Loucy (cell line): ENCODE results near the gene SH2D1B.

Experiments used
- H2AFZ ChIP-seq: fragments of 200-600 bp; sonication (generic); 2 replicates; pipeline ENCODE4 v1.6.0; 2016; ENCODE audit warnings: antibody characterized with exemption, mild to moderate bottlenecking, low read length, moderate library complexity
- H3F3A ChIP-seq: fragments of 200-600 bp; 2 replicates; pipeline ENCODE4 v1.6.0; 2016; ENCODE audit warnings: antibody characterized with exemption, low read depth, mild to moderate bottlenecking
- H3K27me3 ChIP-seq: fragments of 200-600 bp; sonication (generic); 2 replicates; pipeline ENCODE4 v1.6.1; 2014; ENCODE audit warnings: low read length, mild to moderate bottlenecking; ENCODE audit not compliant: insufficient read depth, poor library complexity, severe bottlenecking
- H3K36me3 ChIP-seq: fragments of 200-600 bp; sonication (generic); 2 replicates; pipeline ENCODE4 v1.6.1; 2016; ENCODE audit warnings: low read length; ENCODE audit not compliant: insufficient read depth
- H3K4me1 ChIP-seq: fragments of 200-600 bp; sonication (generic); 2 replicates; pipeline ENCODE4 v1.5.1; 2014; ENCODE audit warnings: low read length, mild to moderate bottlenecking; ENCODE audit not compliant: insufficient read depth, poor library complexity, severe bottlenecking
- H3K4me2 ChIP-seq: fragments of 200-600 bp; sonication (generic); 2 replicates; pipeline ENCODE4 v1.6.0; 2014; ENCODE audit warnings: antibody characterized with exemption, low read length, low read depth, mild to moderate bottlenecking; ENCODE audit not compliant: poor library complexity, severe bottlenecking
- H3K4me3 ChIP-seq: fragments of 200-600 bp; sonication (generic); 2 replicates; pipeline ENCODE4 v1.5.1; 2014; ENCODE audit warnings: low read length, mild to moderate bottlenecking, mixed read lengths; ENCODE audit not compliant: poor library complexity, severe bottlenecking
- H3K79me2 ChIP-seq: fragments of 200-600 bp; sonication (generic); 2 replicates; pipeline ENCODE4 v1.6.1; 2014; ENCODE audit warnings: low read length; ENCODE audit not compliant: insufficient read depth
- H3K9ac ChIP-seq: fragments of 200-600 bp; sonication (generic); 2 replicates; pipeline ENCODE4 v1.6.0; 2014; ENCODE audit warnings: mild to moderate bottlenecking, low read depth, low read length, moderate library complexity; ENCODE audit not compliant: poor library complexity, severe bottlenecking
- H3K9me2 ChIP-seq: fragments of 200-600 bp; sonication (generic); replicated peaks from 2 replicates; pipeline ENCODE4 v1.6.1; 2016; ENCODE audit warnings: low read depth, low read length, mixed read lengths
- H3K9me3 ChIP-seq: fragments of 200-600 bp; sonication (generic); 2 replicates; pipeline ENCODE4 v1.6.1; 2014; ENCODE audit warnings: mild to moderate bottlenecking, antibody characterized with exemption, low read length, low read depth; ENCODE audit not compliant: insufficient read depth
- H4K20me1 ChIP-seq: fragments of 200-600 bp; sonication (generic); 2 replicates; pipeline ENCODE4 v1.6.0; 2014; ENCODE audit warnings: antibody characterized with exemption, low read length, mild to moderate bottlenecking; ENCODE audit not compliant: insufficient read depth, poor library complexity, severe bottlenecking
- EZH2phosphoT487 ChIP-seq: fragments of 200-600 bp; IDR thresholded peaks from 2 replicates; pipeline ENCODE4 v1.6.1; 2018; ENCODE audit warnings: antibody characterized with exemption, mild to moderate bottlenecking, moderate library complexity, borderline replicate concordance
- TF ChIP-seq, protein P1 (sequence below): fragments of 200-600 bp; sonication (generic); conservative IDR thresholded peaks from 2 replicates; pipeline ENCODE4 v1.5.1; 2014; ENCODE audit warnings: mild to moderate bottlenecking, antibody characterized with exemption, low read length

The SH2D1B gene

GRCh38 chr1:162387226-162388082 lies 24.5 kb downstream of the SH2D1B start:
- Histone ChIP-seq H3K4me2 (no peak overlapping the region), H3F3A (no peaks in the 10 kb centered on the region), H3K4me3 (no peak overlapping the region), H3K36me3 (no peaks in the 10 kb centered on the region), H3K9ac (no peak overlapping the region), H3K4me1 (no peaks in the 10 kb centered on the region), H3K9me2 (no peaks in the 10 kb centered on the region), H3K79me2 (no peaks in the 10 kb centered on the region), H4K20me1 (no peaks in the 10 kb centered on the region), H3K27me3 (no peaks in the 10 kb centered on the region), H3K9me3 (no peaks in the 10 kb centered on the region), H2AFZ (no peak overlapping the region)
- TF ChIP-seq EZH2phosphoT487: no peak
- TF ChIP-seq, protein P1, sequence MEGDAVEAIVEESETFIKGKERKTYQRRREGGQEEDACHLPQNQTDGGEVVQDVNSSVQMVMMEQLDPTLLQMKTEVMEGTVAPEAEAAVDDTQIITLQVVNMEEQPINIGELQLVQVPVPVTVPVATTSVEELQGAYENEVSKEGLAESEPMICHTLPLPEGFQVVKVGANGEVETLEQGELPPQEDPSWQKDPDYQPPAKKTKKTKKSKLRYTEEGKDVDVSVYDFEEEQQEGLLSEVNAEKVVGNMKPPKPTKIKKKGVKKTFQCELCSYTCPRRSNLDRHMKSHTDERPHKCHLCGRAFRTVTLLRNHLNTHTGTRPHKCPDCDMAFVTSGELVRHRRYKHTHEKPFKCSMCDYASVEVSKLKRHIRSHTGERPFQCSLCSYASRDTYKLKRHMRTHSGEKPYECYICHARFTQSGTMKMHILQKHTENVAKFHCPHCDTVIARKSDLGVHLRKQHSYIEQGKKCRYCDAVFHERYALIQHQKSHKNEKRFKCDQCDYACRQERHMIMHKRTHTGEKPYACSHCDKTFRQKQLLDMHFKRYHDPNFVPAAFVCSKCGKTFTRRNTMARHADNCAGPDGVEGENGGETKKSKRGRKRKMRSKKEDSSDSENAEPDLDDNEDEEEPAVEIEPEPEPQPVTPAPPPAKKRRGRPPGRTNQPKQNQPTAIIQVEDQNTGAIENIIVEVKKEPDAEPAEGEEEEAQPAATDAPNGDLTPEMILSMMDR: no peak

DNA sequence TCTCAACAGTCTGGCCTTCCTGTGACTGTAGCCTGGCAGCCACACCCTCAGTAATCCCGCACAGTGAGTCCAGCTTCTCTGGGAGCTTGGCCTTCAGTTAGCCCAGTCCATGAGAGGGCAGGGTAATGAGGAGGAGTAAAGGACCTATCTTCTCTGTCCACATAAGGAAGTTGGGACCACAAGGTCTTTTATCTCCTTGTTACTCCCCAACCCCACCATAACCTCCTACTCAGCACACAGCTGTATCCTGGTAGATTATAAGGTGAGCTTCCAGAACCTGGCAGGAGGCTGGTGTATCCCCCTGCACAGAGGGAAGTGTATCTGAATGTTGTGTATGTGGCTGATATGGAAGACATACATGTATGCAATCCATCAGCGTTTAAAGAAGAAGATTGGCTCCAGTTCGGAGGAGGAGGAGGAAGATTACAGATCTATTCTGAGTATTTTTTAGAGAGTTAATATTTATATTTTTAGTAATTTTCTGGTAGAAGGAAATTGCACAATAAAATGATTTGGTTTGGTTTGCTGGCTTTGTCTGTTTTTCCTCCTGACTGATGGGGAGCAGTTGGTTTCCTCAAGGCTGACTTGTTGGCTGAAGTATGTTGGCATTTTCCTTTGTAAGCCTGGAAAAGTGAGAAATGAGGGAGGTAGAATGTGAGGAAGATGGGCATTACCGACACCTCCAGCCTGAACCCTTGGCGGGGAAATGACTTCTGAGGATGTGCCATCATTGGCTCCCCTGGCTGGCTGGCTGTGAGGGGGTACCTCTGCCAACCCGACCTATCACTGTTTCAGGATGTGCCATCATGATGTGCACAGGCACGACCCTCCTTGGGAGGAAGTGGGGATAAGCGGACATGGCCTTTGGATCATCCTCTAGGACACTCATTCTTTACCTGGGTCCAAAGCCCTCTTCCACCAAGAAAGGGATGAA lies 25.4 kb downstream of the SH2D1B start:
- Histone ChIP-seq H3K79me2 (no peaks in the 10 kb centered on the region), H3F3A (no peaks in the 10 kb centered on the region), H3K4me2 (no peak overlapping the region), H3K27me3 (no peaks in the 10 kb centered on the region), H4K20me1 (no peaks in the 10 kb centered on the region), H3K9ac (no peak overlapping the region), H3K9me2 (no peaks in the 10 kb centered on the region), H2AFZ (no peak overlapping the region), H3K4me3 (no peak overlapping the region), H3K36me3 (no peaks in the 10 kb centered on the region), H3K4me1 (no peaks in the 10 kb centered on the region), H3K9me3 (no peaks in the 10 kb centered on the region)
- TF ChIP-seq, protein P1: no peak
- no peak for TF ChIP-seq EZH2phosphoT487

DNA sequence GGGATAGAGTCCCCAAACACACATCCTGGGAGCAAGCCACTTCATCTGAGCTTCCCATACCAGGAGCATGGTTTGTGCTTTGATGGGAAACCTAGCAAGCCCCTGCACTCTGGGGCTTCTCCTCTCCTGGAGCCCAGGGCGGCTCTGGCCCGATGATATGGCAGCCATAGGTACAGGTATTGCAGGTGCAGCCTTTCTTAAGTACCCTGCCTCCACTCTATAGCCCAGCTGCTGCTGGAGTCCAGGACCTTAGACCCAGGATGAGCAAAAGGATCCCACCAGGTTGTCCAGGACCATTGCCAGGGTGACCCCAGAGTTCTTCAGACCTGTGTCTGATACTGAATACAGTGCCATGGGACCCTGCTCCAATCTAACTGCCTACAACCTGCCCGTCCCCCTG lies 26.2 kb downstream of the SH2D1B start:
- H3K9ac ChIP-seq: no peak overlapping the region
- no peaks in the 10 kb centered on the region for H3K36me3 ChIP-seq
- H3K4me1 ChIP-seq: no peaks in the 10 kb centered on the region
- H3K27me3 ChIP-seq: no peaks in the 10 kb centered on the region
- no peak overlapping the region for H3K4me3 ChIP-seq
- no peaks in the 10 kb centered on the region for H4K20me1 ChIP-seq
- no peak overlapping the region for H3K4me2 ChIP-seq
- H2AFZ ChIP-seq: no peak overlapping the region
- no peaks in the 10 kb centered on the region for H3K9me3 ChIP-seq
- H3K79me2 ChIP-seq: no peaks in the 10 kb centered on the region
- no peaks in the 10 kb centered on the region for H3F3A ChIP-seq
- H3K9me2 ChIP-seq: no peaks in the 10 kb centered on the region
- TF ChIP-seq EZH2phosphoT487: no peak
- TF ChIP-seq, protein P1: no peak
